GOT3 (cell line): ENCODE results near the gene ARHGEF19.
"Not testable (repeated sequence)": the region's sequence is repeated elsewhere in the genome, so short reads cannot be mapped to it uniquely, and the experiment has no call there.

Experiments
- DNase-seq: peaks from one replicate; lab custom pipeline; 2025; ENCODE audit warnings: mixed read lengths; lab: John Stamatoyannopoulos, UW

The ARHGEF19 gene

DNA sequence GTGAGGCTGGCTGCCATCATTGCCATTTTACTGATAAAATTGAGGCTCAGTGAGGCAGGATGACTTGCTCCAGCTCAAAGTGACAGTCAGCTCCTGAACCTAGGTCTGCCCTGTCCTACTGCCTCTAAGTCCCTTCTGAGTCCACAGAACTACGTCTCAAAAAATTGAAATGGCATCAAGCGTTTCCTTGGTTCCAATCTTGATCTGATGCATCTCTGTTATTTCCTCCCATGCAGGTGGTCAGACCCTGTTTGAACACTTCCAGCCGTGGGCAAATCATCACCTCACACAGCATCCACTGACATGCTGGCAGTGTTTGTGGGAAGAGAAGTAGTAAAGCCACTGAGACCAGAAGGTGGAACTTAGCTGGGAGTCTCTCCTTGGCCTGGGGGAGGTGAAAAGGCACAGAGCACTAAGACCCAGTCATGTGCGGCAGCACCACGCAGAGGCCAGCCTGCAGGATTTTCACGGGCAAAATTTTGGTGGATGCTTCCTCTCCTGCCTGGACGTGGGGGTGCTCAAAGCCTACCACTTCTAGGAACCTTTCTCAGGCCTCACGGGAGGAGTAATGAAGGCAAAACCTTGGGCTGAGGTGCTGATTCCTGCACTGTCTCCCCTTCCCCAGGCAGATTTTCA lies 32.3 kb upstream of the ARHGEF19 start:
- no peak for DNase-seq

DNA sequence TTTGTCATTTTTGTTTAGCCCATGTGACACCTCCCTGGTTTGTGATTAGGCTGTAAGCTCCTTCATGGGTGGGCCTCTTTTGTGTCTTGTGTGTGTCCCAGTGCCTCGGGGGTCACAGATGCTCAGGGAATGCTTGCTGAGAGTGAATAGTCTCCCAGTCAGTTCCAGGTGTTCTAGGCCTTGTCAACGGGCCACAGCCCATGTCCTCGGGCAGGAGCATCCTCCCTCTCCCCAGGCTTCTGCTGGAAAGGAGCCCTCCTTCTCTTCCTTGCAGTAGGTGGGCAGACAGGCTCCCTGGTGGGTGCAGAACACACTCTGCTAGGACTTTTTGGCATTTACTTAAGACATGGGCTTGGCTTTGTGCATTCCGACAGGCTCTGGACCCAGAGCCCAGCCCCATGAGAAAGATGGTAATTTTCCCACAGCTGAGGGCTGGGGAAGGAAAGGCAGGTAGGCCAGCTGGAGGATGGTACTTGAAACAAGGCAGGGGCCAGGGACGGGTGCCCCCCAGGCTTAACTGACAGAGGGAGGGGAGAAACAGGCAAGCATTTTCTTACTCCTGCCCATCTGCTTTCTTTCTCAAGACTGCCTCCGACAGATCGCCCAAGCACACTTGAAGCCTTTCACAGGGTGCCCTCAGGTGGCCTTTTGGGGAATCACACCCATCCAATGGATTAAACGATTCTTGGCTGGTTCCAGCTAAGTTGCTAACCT lies 31.6 kb upstream of the ARHGEF19 start:
- DNase-seq: peak; percentile 21

DNA sequence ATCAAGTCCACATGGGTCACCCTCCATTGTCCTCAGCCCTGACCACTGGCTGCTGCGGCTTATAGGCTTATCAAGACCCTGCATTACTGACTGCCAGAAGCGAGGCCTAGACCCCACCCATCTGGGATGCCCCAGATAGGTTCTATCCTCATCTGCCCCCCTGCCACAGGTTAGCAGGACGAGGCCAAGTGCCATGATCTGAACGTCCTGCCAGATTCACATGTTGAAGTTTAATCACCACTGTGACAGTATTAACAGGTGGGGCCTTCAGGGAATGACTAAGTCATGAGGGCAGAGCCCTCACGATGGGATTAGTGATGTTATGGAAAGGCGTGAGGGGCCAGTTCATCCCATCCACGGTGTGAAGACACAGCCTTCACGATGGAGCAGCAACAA lies 30.8 kb upstream of the ARHGEF19 start:
- no peak for DNase-seq

DNA sequence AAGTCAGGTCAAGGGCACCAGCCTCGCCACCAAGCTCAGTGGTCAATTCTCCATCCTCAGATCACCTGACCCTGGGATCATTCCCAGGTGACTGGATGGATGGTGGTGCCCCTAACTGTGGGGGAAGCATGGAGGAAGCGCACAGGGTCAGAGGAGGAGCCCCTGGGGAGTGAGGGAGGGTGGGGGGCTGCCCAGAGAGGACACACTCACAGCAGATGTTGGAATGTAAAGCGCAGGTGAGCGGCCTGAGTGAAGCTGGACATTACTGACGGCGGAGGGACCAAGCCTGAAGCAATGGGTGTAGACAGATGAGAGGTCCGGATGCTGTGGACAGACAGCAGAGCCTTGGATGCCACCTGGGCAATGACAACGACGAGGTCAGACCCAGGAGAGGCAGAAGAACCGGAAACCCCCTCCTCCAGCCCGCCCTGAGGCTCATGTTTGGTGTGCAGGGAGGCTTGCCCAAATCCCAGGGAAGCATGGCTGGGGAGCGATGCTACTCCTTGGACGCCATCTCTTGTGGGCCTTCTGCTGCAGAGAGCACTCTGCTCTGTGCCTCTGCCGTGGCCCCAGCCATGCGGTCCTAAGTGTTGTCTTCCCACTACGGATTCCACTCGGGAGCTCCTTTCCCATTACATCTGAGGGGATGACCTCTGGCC lies 30.2 kb upstream of the ARHGEF19 start:
- no peak for DNase-seq

DNA sequence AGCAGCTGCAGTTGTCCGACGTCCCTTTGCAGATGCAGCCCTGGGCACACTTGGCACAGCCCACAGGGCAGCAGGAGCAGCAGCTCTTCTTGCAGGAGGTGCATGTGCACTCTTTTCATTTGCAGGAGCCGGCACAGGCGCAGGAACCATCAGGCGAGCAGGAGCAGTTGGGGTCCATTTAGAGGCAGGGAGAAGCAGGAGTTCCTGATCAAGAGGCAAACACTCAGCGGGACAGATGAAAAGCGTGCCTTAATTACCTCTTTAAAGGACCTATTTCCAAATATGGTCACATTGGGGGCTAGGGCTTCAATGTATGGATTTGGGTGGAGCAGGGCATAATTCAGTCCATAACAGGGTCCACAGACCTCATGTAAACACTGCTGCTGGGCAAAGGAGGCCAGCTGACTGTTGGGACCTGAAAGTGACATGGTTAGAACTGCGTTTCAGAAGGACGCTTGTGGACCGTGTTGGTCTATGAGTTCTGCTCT lies 28.8 kb upstream of the ARHGEF19 start:
- no peak for DNase-seq

DNA sequence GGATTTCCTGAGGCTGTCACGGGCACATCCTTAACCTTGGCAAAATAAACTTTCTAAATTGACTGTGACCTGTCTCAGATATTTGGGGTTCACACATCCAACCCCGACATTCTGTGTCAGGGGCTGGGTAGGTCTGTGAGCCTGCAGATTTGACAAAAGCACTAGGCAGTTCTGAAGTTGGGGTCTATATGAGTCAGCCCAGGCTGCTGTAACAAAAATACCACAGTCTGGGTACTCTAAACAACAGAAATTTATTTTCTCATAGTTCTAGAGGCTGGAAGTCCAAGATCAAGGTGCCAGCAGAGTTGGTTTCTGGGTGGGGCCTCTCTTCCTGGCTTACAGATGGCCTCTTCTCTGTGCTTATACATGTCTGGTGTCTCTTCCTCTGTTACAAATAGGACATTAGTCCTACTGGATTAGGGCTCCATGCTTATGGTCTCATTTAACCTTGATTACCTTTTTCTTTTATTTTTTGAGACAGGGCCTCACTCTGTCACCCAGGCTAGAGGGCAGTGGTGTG lies 27.6 kb upstream of the ARHGEF19 start:
- no peak for DNase-seq

DNA sequence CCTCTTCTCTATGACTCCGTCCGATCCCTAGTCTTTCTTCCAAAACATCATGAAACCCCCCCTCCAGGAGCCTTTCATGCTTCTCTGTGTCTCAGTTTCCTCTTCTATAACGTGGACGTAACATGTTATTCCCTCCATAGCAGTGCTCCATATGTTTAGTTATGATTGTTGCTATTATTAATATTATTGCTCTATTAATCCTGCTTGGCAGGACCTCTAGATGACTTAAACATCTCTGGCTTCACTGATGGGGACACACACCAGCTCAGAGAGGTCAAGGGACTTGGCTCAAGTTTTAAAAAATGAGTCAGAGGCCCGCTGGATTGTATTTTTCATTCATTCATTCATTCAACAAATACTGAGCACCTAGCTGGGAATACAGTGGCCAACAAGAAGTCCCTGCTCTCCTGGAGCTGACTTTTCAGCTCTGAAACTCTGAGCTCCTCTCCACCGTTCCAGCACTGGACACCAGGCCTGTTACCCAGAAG lies 24.9 kb upstream of the ARHGEF19 start:
- DNase-seq: no peak

DNA sequence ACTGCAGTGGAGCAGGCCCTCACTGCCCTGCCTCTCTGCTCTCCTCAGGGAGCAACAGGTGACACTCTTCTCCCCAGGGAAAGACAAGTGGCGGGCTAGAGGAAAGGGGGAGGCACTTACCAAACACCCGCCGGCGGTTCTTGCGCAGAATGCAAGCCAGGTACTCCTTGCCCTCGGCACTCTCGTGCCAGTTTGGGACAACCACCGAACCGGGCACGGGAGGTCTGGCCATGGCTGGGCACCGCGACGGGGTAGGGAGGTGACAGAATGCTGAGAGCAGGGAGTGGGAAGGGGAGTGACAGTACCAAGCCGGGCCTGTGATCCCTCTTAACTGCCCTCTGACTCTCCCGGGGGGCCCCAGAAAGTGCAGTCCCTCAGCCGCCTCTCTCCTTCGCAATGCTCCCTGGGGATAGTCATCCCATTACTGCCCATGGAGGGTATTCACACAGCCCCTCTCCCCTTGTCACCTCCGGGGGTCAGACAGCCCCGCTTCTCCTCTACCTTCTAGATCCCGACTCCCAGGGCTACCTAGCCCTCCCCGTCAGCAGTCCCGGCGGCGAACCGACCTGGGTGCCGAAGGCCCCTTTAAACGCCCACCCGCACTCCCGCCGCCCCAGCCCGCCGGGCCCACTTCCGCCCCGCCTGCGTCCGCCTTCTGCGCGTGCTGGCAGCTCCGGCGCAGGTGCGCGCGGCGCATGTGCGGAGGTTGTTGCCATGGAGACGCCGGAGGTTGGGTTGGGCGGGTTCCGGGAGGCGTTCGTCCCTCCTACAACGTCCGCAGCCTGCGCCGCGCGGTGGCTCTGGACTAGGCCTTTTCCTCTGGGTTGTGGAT lies 24.3 kb upstream of the ARHGEF19 start, which contains the start of gene CPLANE2:
Gene CPLANE2, minus strand, starts transcription at position 673 of the 832 bp plus-strand sequence. Its CDS starts 441 bp downstream, at position 232.
- peak; percentile 63 for DNase-seq

DNA sequence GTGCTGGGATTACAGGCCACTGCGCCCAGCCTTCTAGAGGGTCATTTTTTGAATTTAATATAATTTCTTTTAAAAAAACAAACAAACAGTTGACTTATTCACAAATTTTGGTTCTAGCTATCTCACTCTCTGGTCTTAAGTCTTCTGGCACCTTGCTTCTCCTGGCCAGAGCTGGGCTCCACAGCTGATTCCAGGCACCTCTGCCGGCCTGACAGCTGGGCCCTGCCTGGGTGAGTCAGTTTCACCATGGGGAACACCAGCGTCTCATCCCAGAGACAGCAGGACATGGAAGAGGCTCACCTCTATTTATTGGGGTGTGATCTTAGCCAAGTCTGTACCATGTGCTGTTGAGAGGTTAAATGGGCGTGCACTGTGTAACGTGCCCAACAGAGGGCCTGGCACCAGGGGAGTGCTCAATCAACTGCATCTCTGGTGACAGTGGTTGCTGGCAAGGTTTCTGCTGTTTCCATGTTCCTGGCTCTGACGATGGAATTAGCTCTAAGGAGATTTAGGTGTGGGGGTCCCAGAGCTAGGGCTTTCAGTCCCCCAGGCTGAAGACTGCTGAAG lies 23.6 kb upstream of the ARHGEF19 start:
- no peak for DNase-seq

DNA sequence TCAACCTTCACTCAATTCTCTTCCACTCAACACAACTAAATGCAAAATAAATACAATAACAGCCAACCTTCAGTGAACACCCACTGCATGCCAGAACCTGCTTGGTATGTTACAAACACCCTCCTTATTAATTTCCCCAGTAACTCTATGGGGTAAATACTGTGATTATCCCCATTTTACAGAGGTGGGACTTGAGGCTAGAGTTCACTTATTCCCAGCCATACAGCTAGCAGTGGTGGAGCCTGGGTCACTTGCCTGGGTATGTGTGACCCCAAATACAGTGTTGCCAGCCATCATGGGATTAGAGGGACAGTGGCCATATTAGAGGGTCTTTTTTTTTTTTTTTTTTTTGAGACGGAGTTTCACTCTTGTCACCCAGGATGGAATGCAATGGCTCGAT lies 22.9 kb upstream of the ARHGEF19 start:
- no peak for DNase-seq

DNA sequence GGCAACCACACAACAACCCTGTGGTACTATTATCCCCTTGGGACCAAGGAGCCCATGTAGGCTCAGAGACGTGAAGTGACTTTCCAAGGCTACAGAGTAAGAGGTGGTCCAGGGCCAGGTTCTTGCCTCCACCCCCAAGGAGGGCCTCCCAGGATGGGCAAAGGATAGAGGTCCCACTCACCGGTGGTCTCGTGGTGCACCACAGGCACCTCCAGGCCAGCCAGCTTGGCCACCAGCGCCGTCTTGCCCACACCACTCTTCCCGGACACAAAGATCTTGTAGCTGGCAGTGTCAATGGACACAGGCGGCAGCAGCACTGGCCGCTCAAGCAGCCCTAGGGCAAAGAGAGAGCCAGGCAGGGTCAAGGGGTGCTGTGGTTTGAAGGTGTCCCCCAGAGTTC lies 21.0 kb upstream of the ARHGEF19 start:
- DNase-seq: no peak

DNA sequence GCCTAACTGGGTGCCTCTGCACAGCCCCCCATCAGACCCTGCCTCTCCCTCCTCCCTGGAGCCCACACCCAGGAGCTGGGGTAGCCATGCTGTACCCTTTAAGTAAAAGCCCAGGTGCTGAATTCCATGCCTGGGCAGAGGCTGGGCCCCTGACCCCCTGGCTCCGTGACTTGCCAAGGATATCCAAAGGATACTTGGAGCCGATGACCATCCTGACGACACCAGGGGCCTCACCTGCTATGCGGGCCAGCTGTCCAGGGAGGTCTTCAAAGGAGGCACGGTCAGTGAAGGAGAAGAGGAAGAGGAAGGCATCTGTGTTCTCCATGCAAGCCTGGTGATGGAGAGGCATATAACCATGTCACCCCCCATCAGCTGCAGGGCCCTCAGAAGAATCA lies 19.9 kb upstream of the ARHGEF19 start:
- no peak for DNase-seq

DNA sequence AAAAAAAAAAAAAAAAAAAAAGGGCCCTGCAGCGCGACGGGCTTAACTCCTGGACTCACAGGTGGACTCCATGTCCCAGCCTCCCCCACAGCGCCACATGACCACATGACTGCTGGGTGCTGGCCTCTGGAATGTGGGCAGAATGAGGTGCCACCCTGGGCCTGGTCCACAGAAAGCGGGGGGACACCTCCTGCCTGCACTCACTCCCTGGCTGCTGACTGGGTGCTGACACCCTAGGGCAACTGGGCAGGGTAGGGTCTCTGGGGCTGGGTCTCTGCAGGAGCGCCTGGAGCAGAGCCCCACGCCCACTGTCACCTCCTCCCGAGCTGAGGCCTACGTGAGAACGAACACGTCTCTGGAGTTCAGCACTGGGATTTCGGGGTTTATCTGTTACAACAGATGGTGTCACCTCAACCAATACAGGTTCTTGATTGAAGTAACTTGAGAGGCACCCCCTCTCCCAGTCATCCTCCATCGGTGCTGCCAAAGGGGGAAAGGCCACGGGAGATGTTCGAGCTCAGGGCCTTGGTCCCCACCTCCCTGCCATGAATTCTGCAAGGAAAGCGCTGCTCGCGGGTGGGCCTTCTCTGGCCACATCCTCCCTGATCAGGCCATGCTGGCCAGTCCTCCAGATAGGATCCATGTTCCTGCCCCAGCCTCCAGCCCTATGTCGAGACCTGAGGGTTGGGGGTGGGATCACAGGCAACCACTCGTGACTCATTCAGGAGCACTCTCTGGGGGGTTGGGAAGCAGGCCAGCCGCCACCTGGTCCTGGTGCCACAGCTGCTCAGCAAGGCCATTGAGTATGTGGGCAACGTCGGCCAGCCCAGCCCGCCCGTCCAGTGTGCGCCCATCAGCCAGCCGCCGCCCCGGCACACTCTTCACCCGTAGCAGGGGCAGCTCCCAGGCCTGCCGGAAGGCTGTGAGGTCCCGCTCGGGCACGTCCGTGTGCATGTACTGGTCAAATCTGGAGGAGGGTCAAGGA lies 19.2 kb upstream of the ARHGEF19 start:
- no peak for DNase-seq

DNA sequence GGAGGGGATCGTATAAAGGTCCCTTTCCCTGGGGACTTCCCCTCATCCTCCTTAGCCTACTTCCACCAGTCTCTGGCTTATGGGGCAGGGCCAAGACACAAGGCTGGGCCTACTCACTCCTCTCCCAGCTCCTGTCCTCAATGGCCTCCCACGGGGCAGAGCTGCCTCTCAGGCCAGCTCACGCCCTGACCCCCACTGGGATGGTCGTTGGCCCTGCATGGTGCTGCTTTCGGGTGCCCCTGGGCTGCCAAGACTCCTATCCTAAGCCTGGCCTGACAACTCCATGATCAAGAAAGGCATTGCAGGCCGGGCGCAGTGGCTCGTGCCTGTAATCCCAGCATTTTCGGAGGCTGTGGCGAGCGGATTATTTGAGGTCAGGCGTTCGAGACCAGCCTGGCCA lies 18.3 kb upstream of the ARHGEF19 start:
- no peak for DNase-seq

DNA sequence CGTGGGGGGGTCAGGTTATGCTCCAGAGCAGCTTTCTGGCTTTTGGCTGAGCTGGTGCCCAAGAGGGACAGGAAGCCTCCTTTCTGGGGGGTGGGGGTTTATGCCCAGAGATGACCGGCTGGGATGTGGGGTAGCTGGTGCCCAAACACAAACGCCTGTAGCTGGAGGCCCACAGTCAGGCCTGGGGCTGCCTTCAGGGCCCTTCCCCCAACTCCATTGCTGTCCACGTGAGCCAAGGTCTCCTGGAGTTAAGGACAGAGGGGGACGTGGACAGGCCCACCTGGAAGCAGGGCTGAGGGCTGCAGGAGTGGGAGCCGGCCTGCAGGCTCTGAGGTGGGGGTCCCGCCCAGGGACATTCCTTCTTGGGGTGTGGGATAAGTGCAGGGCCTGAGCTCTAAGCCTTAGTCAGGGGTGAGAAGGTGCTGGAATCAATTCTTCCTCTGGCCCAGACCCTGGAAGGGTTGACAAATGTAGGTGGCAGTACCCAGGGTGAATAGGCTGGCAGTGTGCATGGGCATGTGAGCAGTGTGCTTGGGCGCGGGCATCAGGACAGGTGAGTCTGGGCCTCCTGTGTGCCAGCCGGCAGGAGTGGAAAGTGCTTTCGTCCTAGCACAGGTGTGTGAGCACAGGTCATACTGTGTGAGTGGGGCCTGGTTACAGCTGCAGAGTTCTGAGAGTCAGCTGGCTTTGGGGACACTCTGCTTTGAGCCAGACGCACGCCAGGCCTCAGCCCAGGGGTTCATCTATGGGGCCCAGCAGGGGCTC lies 17.7 kb upstream of the ARHGEF19 start:
- DNase-seq: no peak

DNA sequence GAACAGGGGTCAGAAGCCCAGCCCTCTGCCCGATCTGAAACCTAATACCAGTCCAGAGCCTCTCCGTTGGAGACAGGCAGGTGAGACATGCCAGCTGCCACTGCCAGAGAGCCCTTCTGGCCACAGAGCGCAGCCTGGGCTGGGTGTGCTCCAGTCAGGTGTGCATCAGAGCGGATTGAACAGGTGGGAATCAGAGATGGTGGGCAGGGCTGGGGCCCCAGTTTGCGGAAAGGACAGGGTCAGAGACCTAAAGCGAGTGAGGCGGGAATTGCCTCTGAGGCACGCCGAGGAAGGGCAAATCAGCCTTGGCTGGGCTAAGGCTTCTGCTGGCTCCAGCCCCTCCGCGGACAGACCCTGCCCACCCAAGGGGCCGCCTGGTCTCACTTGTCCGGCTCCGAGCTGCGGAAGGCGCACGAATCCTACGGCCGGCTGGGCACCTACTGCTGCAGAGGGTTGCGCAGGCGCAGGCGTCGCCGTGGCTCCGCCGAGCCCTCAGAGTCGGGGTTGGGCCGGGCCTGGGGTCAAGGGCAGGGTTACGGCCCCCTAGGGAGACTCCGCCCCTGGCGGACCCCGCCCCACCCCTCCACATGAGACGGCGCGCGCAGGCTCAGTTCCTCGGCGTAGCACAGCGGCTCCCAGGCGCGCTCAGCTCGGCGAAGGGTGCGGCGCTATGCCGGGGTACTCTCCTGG lies 14.2 kb upstream of the ARHGEF19 start:
- DNase-seq: no peak

DNA sequence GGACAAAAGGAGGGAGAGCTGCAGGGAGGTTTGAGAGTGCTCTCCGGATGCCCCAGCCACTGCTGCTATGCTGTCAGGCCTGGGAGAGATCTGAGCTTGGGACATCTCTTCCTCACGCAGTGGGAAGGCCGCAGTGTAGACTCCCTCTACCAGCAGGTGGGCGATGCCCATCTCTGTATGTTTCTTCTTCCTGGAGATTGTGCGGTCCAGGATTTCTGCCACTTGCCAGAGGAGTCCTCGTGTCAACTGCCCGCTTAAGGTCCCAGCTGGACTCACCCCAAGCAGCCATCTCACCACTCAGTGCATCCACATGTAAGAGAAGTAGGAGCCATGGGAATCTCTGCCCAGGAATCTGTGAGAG lies 13.7 kb upstream of the ARHGEF19 start:
- no peak for DNase-seq

DNA sequence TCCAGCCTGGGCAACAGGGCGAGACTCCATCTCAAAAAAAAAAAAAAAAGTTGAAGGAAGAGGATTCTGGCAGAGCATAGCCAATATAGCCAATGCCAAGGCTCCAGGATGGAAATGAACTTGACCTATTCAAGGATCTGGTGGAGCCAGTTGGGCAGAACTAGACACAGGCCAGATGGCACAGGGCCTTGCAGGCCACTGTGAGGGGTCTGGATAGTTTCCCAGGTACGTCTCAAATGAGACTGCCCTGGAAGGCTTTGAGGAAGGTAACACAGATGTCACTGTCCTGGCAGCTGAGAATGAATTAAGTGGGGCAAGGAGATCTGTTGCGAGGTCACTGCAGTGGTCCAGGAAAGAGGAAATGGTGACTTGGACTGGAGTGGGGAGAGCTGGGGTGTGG lies 12.0 kb upstream of the ARHGEF19 start:
- no peak for DNase-seq

DNA sequence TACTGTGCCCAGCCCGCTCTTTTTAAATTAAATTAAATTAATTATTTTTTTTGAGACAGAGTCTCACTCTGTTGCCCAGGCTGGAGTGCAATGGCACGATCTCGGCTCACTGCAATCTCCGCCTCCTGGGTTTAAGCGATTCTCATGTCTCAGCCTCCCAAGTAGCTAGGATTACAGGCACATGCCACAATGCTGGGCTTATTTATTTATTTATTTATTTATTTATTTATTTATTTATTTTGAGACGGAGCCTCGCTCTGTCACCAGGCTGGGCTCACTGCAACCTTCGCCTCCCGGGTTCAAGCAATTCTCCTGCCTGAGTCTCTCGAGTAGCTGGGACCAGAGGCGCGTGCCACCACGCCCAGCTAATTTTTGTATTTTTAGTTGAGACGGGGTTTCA lies 10.3 kb upstream of the ARHGEF19 start:
- not testable (repeated sequence) for DNase-seq
